Measurements from ENCODE around the gene OR2G6.
"Not testable (repeated sequence)": the region's sequence is repeated elsewhere in the genome, so short reads cannot be mapped to it uniquely, and the experiment has no call there.

DNA sequence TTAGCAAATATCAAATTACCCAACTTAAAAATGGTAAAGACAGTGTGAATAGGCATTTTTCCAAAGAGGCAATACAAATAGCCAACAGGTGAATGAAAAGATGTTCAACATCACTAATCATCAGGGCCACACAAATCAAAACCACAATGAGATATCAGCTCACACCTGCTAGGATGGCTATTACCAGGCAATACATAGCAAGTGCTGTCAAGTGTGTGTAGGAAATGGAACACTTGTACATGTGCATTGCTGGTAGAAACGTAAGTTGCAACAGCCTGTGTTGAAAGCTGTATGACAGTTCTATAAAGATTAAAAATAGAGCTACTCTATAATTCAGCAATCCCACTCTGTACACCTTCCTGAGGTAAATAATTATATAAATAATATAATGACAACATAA, 64.2 kb downstream of the OR2G6 start:
- TF ChIP-seq, protein P1, sequence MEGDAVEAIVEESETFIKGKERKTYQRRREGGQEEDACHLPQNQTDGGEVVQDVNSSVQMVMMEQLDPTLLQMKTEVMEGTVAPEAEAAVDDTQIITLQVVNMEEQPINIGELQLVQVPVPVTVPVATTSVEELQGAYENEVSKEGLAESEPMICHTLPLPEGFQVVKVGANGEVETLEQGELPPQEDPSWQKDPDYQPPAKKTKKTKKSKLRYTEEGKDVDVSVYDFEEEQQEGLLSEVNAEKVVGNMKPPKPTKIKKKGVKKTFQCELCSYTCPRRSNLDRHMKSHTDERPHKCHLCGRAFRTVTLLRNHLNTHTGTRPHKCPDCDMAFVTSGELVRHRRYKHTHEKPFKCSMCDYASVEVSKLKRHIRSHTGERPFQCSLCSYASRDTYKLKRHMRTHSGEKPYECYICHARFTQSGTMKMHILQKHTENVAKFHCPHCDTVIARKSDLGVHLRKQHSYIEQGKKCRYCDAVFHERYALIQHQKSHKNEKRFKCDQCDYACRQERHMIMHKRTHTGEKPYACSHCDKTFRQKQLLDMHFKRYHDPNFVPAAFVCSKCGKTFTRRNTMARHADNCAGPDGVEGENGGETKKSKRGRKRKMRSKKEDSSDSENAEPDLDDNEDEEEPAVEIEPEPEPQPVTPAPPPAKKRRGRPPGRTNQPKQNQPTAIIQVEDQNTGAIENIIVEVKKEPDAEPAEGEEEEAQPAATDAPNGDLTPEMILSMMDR (IDR thresholded peaks at IDR 0.05; ENCODE audit: insufficient read depth, low read length, poor library complexity, severe bottlenecking), result not testable (repeated sequence)
- not testable (repeated sequence) for TF ChIP-seq EZH2phosphoT487 (conservative IDR thresholded peaks at IDR 0.05; ENCODE audit: low read length)
